HL-60 (cell line): ENCODE measurements around the gene GDF7.

Experiments
- CTCF ChIP-seq: IDR thresholded peaks from one replicate; pipeline ENCODE4 v1.5.1; 2011; ENCODE audit warnings: low read length, control low read depth, inconsistent platforms; ENCODE audit not compliant: insufficient read depth
- REST ChIP-seq: IDR thresholded peaks from 2 replicates; pipeline ENCODE4 v1.6.1; 2012; ENCODE audit warnings: low read depth; ENCODE audit not compliant: insufficient replicate concordance

GRCh38 chr2:20629581-20630171, 37.3 kb upstream of the GDF7 start:
- TF ChIP-seq CTCF (no peak), REST (no peak)
